GM19239 (cell line): ENCODE results near the gene DNAJB8.

Source experiments
- DNase-seq: peaks from one replicate; pipeline ENCODE4 v3.0.0; 2011; ENCODE audit warnings: low spot score; ENCODE audit not compliant: insufficient read length
- FAIRE-seq: peaks from 2 replicates; lab custom pipeline; 2011; peaks lifted over from hg19 to GRCh38; lab: Jason Lieb, UNC

Gene DNAJB8

GRCh38 chr3:128416578-128417211, 50.0 kb downstream of the DNAJB8 start:
- DNase-seq, result no peak

GRCh38 chr3:128415773-128416577, 50.7 kb downstream of the DNAJB8 start:
- no peak for DNase-seq
- no peak for FAIRE-seq

More at GRCh38 chr3:128416578-128417211, 50.0 kb downstream of the DNAJB8 start:
- no peak for FAIRE-seq

- DNase-seq, result no peak
- FAIRE-seq, result no peak
Observed at GRCh38 chr3:128415200-128415772, 51.4 kb downstream of the DNAJB8 start.

GRCh38 chr3:128413413-128414205, 53.1 kb downstream of the DNAJB8 start:
- DNase-seq (no peak), FAIRE-seq (no peak)

- FAIRE-seq, result no peak
- no peak for DNase-seq
Observed at GRCh38 chr3:128413003-128413370, 53.7 kb downstream of the DNAJB8 start.
